HG02938 (cell line): ENCODE data around the gene TMEM109.
"Not testable (repeated sequence)": the region's sequence is repeated elsewhere in the genome, so short reads cannot be mapped to it uniquely, and the experiment has no call there.

Experiments
- ATAC-seq: cut with Tn5 transposase; IDR thresholded peaks from one replicate; pipeline ENCODE4 v1.9.1; 2021; ENCODE audit warnings: mild to moderate bottlenecking, moderate library complexity; ENCODE audit not compliant: unreplicated experiment

Gene TMEM109

DNA sequence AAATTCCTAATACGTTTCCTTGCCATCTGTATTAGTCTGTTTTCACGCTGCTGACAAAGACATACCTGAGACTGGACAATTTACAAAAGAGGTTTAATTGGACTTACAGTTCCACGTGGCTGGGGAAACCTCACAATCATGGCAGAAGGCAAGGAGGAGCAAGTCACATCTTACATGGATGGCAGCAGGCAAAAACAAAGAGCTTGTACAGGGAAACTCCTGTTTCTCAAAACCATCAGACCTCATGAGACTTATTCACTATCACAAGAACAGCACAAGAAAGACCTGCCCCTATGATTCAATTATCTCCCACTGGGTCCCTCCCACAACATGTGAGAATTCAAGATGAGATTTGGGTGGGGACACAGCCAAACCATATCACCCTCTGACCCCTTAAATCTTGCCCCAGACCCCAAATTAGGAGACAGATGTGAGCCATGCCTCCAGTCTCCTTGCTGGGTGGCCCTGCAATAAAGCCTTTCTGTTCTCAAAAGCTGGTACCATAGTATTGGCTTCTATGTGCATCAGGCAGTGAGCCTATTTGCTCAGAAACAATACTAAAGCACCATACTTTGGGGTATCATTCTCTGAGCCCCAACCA lies 4.2 kb upstream of the TMEM109 start:
- not testable (repeated sequence) for ATAC-seq

DNA sequence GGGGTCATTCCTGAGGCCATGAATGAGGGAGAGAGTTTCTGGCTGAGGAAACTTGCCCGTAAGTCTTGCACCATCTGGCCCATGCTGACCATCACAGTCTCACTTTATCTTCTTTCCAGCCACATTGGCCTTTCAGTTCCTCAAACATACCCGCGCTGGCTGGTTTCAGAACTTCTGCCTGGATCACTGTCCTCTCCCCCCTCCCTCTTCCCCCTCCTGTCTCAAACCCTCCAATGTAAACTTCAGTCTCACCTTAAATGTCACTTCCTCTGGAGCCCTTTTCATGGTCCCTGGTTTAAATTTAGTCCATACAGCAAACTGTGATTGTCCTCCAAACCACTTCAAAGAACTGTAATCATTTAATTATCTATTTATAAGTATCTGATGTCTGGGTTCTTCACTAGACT lies 3.7 kb upstream of the TMEM109 start:
- peak; percentile 36 for ATAC-seq

DNA sequence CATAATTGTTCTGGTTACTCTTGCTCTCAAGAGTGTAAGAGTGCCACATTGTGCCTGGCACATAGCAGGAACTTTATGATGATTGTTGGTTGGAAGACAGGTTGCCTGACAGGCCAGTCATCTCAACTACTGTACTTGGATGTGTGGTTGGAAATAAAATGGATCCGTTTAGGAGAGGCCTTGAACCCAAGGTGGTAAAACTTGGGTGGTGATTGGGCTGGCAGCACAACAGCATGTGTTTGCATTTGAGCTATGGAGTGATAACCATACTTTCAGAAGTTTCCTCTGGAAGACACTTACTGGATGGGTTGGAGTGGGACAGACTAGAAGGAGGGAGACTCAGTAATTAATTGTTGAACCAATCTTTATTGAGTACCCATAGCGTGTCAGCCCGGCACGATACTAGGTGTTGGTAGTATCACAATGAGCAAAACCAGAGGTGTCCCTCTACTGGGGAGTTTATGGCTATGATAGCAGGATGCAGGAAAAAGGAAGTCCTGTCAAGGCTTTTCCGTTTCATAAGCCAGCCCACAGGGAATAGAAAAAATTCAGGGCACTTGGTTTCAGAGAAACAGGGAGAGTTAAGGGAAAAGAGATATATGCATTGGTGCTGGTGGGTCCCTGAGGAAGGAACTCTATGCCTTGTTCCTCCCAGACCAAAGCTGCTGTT lies 3.1 kb upstream of the TMEM109 start:
- ATAC-seq = no peak

DNA sequence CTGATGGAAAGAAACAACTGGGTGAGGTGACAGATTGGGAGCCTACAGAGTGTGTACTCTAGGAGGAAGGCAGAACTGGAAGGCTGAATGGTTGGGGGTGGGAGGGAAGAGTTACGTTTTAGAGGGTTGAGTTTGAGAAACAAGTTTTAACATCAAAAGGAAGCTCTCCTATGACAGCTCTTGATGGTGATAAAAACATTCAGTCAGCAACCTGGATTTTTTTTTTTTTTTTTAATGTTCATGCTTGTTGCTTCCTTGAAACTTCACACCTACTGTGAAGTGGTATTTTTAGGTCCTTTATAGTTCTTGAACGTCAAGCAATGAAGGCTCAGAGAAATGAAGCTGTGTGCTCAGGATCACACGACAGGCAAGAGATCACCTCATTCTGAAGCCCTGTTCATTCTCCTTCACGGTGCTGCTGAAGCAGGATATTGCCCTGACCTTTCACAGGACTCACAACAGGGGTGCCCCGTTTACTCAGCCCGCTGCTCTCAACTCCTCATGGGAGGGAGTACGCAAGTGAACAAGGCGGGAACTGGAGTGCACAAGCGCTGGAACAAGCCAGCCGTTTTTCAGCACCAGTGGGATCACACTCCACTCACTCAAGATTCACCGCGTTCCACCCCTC lies 1.6 kb upstream of the TMEM109 start:
- ATAC-seq = no peak

DNA sequence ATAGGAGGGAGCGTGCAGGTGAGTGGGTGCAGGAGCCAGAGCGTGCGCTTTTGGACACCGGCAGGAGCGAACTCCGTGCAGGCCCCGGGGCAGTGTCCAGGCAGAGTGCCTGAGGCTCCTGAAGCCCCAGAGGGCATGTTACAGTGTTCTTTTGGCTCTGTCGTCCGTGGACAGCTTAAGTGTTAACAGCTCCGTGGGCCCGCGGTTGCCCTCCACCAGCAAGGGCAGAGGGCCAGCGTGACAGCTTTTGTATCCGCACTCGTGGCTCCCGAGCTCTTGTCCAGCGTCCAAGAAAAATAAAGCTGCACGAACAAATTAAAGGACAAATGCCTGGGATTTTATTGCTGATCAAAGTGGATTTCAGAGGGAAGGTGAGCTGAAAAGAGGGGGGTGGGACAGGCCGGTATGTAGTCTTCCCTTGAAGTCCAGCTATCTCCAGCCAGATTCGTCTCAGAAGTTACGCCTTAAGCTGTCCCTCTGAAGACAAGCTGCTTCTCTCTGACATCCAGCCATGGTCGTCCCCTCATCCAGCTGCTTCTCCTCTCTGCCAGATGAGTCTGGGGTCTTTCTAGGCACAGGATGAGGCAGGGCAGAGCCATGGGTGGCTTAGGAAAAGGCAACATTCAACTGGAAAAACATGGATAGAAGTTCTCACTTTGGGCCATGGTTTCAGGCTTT lies 968 bp upstream of the TMEM109 start:
- ATAC-seq = no peak

DNA sequence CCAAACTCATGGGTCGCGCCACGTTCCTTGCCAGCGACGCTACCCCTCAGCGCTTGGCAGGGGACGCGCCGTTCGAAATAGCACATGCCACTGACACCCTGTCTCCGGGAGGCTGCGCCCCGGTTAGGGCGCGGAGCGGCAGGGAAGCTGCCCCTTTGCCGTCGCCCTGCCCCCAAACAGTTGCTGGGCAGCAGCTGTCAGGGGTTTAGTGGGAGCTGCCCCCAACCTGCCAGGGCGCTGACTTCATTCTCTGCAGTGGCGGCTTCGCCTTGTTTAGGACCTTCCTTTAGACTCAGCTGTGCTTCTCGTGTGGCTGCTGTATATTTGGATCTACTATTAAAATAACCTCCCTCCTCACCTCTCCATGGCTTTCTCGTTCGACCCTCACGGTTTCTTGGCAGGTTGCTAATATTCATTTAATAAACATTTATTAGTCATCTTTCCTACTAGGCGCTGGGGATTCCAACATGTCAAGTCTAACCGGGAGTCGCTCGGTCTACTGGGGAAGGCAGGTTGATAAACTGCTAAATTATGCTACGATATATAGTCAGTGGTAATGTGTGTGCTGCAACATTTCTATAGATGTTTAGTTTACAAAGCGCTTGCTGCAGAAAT lies 782 bp downstream of the TMEM109 start:
- ATAC-seq = peak; percentile 1

DNA sequence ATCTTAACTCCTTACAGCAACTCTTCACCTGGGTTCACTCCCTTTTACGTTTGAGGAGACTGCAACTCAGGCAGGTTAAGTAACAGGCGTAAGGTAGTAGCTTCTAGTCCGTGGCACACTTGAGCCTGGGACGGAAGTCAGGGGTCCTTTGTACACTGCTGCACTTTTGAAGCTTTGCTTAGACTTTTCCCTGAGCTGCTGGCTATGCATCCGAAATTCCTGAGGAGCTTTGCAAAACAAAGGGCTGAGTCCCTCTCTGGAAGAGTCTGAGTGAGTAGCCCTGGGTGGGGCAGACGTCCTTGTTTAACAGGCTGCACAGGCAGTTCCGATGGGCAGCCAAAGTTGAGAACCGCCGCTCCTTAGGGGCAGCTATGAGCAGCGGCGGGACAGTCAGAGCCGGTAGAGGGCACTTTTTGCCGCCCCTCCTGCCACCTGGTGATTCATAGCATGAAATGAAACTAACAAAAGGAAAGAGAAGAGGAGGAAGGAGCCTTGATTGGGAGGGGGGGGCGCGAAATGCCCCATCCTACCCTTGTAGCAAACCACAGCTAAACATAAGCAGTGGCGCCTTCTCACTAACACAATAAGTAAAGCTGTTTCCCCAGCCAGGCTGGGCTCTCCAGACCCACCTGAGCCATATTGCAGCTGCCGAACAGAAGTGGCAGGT lies 1.4 kb downstream of the TMEM109 start:
- peak; percentile 38 for ATAC-seq

DNA sequence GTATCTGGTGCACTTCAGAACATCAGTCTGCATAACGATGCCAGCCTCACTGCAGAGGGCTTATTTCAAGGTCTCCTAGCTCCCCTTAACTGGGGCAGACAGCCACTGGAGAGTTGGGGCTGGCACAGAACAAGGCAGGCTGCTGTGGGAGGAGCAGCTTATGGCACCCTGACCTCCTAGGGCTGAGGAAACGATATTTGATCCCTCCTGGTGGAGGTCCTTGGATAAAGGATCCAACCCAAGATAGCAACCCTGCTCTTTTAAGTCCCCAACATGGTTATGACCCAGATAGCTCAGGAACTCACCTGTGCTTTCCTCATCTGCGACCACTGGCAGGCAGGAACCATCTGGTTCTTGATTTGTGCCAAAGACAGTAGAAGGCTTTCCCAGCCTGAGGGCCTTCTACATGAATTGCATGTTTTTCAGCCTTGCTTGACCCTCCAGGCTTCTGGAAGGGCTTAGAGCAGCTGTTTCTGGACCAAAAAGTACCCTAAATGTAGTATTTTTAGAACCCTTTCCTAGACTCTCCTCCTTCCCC lies 2.8 kb downstream of the TMEM109 start:
- no peak for ATAC-seq

DNA sequence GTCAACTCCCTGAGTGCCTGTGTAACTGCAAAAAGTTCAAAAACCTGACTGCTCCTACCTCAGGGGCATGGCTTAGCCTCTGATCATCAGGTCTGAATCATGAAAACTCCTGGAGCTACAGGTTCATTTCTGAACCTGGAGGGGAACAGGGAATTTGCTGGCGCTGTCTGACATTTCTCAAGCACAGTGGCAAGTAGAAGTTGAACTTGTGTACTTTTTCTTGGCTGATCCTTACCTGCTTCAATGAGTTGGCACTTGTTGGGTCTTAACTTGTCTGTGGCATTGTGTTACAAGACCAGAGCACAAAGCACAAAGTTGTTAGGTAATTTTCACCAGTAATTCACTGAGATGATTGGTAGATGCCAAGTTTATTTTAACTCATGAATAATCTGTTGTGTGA lies 3.3 kb downstream of the TMEM109 start:
- ATAC-seq = no peak

DNA sequence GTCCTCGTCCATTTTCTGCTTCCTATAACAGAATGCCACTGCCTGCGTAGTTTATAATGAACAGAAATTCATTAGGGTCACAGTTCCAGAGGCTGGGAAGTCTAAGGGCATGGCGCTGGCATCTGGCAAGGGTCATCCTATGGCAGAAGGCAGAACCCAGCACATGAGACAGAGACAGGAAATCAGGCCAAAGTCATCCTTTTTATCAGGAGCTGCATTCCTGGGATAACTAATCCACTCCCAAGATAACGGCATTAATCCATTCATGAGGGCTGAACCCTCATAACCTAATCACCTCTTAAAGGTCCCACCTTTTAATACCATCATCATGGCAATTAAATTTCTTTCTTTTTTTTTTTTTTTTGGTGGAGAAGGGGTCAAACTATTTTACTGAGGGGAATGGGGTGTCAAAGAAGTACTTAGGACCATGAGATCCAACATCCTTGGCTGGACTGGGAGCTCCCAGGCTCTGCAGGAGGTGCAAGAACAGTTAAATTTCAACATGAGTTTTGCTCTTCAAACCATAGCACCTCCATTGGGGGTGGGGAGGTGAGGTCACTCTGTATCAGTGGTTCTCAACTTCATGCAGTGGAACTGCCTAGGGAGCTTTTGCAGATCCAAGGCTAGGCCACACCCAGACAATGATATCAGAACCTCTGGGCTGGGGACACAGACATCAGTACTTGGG lies 4.4 kb downstream of the TMEM109 start:
- no peak for ATAC-seq

DNA sequence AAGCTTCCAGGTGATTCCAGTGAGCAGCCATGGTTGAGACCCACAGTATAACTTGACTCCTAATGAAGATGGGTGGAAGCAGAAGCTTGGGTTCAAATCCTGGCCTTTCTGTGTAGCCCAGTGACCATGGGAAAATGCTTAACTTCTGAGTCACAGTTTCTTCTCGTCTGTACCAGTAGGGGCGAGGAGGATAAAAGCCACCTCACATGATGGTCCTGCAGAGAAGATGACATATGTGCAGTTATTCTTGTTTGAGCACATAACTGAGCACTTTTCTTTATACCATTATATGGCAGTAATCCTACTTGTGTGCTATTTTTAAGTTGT lies 4.9 kb downstream of the TMEM109 start:
- ATAC-seq = no peak

DNA sequence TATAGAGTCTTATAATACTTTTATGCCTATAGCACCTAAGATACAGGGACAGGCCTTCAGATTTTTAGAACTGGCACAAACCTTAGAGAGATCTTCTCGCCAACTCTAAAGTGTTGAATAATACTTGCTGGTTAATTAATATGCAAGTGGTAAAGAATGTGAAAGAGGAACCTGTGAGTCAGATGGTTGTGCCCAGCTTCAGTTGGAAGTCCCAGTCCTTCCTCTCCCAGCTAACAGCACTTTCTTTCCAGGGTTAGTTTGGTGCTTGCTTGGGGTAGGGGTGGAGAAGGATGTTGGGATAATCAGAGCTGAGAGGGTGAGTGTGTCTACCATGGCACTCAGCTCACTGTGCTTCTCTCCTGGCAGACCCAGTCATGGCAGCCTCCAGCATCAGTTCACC lies 5.4 kb downstream of the TMEM109 start:
- no peak for ATAC-seq

DNA sequence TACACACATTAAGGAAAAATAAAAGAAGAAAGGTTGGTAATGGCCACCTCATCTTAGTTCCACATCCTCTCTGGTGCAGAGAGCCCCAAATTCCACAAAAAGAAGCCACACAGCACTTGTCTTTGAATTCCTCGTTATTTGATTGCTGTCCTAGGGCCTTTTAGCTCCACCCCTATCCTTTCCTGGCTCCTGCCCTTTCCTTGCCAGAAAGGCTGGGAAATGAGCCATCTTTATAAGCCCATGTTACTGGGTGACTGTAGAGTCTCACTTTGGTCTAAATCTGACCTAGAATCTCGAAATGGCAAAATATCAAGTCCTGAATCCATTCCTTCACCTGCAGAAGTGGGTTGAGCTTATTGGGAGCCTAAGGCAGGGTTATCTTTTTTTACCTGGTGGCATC lies 6.0 kb downstream of the TMEM109 start:
- no peak for ATAC-seq

DNA sequence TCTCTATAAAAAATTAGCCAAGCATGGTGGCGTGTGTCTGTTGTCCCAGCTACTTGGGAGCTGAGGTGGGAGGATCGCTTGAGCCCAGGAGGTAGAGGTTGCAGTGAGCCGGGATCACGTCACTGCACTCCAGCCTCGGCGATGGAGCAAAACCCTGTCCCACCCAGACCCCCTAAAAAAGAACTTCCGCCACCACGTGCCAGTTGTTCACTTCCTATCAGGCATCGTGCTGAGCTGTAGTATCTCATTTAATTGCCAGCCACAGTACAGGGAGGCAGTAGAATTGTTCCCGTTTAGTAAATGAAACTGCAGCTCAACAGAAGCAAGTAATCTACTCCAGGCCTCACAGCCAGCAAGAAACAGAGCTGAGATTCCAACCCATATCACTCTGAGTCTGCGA lies 7.3 kb downstream of the TMEM109 start:
- ATAC-seq = no peak

DNA sequence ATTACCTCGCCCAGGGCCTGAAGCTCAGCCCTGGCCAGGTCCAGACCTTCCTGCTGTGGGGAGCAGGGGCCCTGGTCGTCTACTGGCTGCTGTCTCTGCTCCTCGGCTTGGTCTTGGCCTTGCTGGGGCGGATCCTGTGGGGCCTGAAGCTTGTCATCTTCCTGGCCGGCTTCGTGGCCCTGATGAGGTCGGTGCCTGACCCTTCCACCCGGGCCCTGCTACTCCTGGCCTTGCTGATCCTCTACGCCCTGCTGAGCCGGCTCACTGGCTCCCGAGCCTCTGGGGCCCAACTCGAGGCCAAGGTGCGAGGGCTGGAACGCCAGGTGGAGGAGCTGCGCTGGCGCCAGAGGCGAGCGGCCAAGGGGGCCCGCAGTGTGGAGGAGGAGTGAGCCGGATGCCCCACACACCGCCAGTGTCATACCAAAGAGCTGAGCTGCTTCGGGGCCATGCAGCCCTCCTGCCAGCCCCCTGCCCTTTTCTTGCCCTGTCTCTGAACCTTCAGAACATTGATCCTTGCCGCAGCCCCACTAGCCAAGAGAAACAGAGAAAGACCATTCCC lies 7.9 kb downstream of the TMEM109 start:
- ATAC-seq = no peak

DNA sequence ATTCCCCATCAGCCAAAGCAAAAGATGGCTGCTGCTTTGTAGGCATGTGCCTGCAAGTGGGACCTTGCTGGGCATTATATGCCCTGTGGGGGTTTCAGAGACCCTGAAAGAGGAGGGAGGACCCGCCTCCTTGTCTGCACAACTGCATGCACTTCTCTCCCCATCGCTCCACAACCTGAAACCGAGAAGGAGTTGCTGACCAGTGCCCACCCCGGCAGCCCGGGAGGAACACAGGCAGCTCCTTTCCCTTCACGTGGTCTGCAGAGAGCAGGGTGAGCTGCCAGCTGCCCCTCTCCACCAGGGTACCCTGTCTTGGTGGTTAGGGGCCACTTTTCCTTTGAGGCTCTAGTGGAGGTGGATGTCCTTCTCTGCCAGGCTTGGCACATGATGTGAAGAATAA lies 8.9 kb downstream of the TMEM109 start:
- no peak for ATAC-seq

DNA sequence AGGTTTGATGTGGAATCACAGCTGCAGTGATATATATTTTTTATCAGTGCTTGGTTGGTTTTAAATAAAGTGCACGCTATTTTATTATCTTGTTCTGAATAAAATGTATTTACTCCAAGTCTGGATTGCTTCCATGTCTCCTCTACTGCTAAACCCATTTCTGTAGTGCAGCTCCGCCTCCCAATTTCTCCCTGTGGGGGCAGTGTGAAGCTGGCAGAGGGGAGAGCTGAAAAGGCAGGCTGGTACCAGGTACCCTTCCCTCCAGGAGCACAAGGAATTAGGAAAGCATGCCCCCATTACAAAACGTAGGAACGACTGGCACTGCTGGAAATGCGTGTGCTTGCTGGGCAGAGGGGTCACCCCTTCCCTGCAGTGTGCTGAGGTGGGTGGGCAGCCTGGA lies 9.4 kb downstream of the TMEM109 start:
- ATAC-seq = no peak

DNA sequence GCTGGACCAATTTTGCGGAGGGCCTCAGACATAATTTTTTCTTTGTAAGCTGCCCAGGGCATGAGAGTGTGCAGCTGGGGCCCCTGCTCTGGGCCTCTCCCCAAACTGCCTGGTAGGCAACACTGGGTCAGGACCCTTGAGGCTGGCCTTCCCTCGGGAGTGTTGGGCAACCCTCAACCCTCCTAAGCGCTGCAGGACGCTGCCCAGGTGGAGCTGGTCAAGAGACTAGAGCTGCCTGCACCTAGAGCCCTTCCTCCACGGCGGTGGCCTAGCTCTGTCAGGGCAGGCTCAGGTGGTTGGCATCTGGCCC lies 9.8 kb downstream of the TMEM109 start:
- no peak for ATAC-seq

DNA sequence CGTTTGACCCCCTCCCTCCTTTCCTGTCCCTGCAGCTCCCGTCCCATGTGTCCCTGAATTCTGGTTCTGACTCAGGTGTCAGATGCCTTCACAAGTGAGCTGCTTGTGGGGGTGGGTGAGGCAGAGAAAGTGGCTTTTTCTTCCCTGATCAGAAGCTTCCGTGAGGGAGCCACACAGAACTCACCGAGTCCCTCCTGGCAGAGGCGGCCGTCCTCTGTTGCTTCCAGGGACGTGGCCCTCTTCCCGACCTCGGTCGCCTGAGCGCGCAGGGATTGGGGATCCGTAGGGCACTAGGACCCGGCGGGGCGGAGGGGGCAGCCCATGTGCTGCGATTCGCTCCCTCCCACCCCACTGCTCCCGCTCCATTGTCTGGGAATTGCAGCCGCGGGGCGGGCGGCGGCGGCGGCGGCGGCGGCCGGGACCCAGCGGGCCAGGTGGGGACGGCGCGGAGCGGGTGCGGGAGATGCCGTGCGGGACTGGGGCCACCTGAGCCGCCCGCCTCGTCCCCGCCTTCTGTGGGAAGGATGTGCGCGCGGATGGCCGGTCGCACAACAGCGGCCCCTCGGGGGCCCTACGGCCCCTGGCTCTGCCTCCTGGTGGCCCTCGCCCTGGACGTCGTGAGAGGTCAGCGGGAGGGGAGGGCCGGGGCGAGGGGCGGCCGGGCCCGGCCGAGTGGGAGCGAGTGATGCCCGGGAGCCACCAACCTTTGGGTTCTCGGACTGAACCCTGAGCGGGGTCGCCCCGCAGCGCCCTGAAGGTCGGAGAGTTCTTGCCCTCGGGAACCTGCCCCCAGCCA lies 10.3 kb downstream of the TMEM109 start, which contains the start of gene TMEM132A:
Gene TMEM132A (plus strand): TSS at position 351 of the 796 bp plus-strand sequence. CDS start 174 bp downstream, at position 525.
- no peak for ATAC-seq
